Measurements from ENCODE around the gene FNDC4. TPM values are rescaled to one million over a fixed set of nuclear protein-coding genes. Genes with fewer than 3 reads are reported as not detected.
A peak's percentile ranks its signal among the peaks of the same experiment; 100 is the strongest.

Gene FNDC4
- total and polyA plus RNA-seq, 4 experiments from 2014 or later = 0.11 TPM; not detected in 3

DNA sequence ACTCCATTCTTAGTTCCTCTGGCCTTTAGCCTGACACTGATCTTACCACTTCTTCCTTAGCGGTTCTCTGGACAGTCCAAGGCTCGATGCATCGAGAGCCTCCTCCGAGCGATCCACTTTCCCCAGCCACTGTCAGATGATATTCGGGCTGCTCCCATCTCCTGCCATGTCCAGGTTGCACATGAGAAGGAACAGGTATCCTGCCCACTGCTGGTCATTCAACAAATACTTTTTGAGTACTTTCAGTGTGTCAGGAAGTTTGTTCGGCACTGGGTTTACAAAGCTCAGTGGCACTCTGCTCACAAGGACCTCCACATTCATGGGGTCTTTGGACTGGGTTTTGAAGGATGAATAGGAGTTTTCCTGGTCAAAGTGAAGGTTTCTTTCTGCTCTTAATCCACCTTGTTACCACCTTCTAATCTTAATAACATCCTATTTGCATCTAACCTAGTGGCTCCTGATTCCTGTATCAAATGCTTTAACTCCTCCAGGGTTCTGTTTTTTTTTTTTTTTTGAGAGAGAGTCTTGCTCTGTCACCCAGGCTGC lies 27.5 kb upstream of the FNDC4 start:
- Histone ChIP-seq H3K27me3 (ENCODE audit: insufficient read depth, low read length) (peaks cover 3% of the 10 kb centered on the region), H3K9me3 (ENCODE audit: control insufficient read depth in 1 of 2, low read length in 2 of 2) (no peaks in the 10 kb centered on the region), H3K4me3 (ENCODE audit: low read length in 2 of 2) (no peak overlapping the region), H3K36me3 (ENCODE audit: insufficient read depth, low read length) (no peaks in the 10 kb centered on the region), H3K27ac (ENCODE audit: low read depth, low read length) (no peak overlapping the region), H3K4me1 (ENCODE audit: insufficient read depth, low read length) (no peaks in the 10 kb centered on the region)
- intact Hi-C loops (cut with micrococcal nuclease) = no loop called here
- no peaks in the 10 kb centered on the region for H3K36me3 Mint-ChIP-seq
- peaks cover 22 to 30% of the 10 kb centered on the region in 2 donors for H3K27me3 Mint-ChIP-seq
- H3K4me3 Mint-ChIP-seq = no peak overlapping the region
- no peak overlapping the region for H3K27ac Mint-ChIP-seq
- H3K9me3 Mint-ChIP-seq = no peaks in the 10 kb centered on the region
- no peak for DNase-seq
- POLR2A ChIA-PET (ENCODE audit: partially characterized antibody) = no interaction called here
- no peaks in the 10 kb centered on the region for H3K4me1 Mint-ChIP-seq
- CTCF ChIA-PET (ENCODE audit: partially characterized antibody) = no interaction called here

DNA sequence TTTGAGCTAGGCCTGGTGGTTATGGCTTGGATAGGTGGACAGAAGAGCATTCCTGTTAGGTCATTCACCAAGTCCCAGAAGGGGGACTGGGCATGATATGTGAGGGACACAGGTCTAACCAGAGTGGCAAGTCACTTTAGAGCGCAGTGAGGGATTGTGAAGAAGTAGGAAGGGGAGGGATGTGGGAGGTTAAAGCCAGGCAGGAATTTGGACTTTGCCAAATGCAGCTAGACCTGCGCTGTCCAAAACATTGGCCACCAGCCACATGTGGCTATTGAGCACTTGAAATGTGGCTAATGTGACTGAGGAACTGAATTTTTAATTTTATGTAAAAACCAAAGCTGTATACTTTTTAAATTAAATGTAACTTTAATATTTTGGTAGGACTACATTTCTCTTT lies 25.3 kb upstream of the FNDC4 start:
- no peaks in the 10 kb centered on the region for H3K4me1 Mint-ChIP-seq
- H3K27ac Mint-ChIP-seq = no peak overlapping the region
- Histone ChIP-seq H3K27me3 (ENCODE audit: insufficient read depth, low read length) (peaks cover 3% of the 10 kb centered on the region), H3K27ac (ENCODE audit: low read depth, low read length) (no peak overlapping the region), H3K9me3 (ENCODE audit: control insufficient read depth in 1 of 2, low read length in 2 of 2) (no peaks in the 10 kb centered on the region), H3K36me3 (ENCODE audit: insufficient read depth, low read length) (no peaks in the 10 kb centered on the region), H3K4me1 (ENCODE audit: insufficient read depth, low read length) (no peaks in the 10 kb centered on the region), H3K4me3 (ENCODE audit: low read length in 2 of 2) (no peak overlapping the region)
- H3K4me3 Mint-ChIP-seq = no peak overlapping the region
- CTCF ChIA-PET (ENCODE audit: partially characterized antibody) = no interaction called here
- intact Hi-C loops (cut with micrococcal nuclease) = no loop called here
- DNase-seq = no peak
- H3K9me3 Mint-ChIP-seq = no peaks in the 10 kb centered on the region
- H3K27me3 Mint-ChIP-seq = peaks cover 19 to 25% of the 10 kb centered on the region in 2 donors
- POLR2A ChIA-PET (ENCODE audit: partially characterized antibody) = no interaction called here
- H3K36me3 Mint-ChIP-seq = no peaks in the 10 kb centered on the region

DNA sequence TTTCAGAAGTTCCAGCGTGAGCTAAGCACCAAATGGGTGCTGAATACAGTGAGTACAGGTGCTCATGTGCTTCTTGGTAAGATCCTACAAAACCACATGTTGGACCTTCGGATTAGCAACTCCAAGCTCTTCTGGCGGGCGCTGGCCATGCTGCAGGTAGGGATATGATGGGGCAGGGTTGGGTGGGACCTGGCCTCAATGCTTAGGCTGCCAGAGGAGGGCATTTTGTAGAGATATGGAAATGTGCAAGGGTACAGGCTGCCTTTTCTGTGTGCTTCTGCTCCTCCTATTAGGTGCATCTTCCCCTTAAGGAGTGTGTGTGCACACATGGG lies 23.7 kb upstream of the FNDC4 start:
- Mint-ChIP-seq H3K27me3 (peaks cover 17 to 19% of the 10 kb centered on the region in 2 donors), H3K4me1 (no peaks in the 10 kb centered on the region), H3K4me3 (no peak overlapping the region), H3K36me3 (no peaks in the 10 kb centered on the region), H3K9me3 (no peaks in the 10 kb centered on the region), H3K27ac (no peak overlapping the region)
- H3K27ac ChIP-seq (ENCODE audit: low read depth, low read length) = no peak overlapping the region
- no peak overlapping the region for H3K4me3 ChIP-seq (ENCODE audit: low read length in 2 of 2)
- POLR2A ChIA-PET (ENCODE audit: partially characterized antibody) = no interaction called here
- H3K36me3 ChIP-seq (ENCODE audit: insufficient read depth, low read length) = no peaks in the 10 kb centered on the region
- no peaks in the 10 kb centered on the region for H3K9me3 ChIP-seq (ENCODE audit: control insufficient read depth in 1 of 2, low read length in 2 of 2)
- CTCF ChIA-PET (ENCODE audit: partially characterized antibody) = no interaction called here
- DNase-seq = no peak
- H3K27me3 ChIP-seq (ENCODE audit: insufficient read depth, low read length) = peaks cover 3% of the 10 kb centered on the region
- intact Hi-C loops (cut with micrococcal nuclease) = no loop called here
- no peaks in the 10 kb centered on the region for H3K4me1 ChIP-seq (ENCODE audit: insufficient read depth, low read length)

DNA sequence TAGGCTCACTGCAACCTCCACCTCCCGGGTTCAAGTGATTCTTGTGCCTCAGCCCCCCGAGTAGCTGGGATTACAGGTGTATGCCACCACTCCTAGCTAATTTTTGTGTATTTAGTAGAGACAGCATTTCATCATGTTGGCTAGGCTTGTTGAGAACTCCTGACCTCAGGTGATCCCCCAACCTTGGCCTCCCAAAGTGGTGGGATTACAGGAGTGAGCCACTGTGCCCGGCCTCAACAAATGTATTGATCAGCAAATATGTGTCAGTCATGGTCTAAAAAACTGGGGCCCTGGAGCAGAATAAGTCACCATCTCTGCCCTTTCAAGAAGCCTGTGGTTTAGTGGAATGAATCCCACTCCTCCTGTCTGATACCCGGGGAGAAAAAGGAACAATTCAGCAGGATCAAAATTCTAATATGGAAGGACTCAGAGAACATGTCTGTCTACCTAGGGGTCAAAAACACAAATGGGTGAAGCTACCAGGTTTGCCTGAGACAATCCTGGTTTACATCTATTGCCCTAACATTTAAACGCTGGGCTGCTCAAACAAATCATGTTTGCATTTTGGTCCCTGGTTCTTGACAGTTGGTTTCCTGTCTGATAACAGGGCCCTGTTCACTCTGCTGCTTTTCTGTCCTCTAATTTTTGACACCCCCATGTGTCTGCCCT lies 23.2 kb upstream of the FNDC4 start:
- no peak overlapping the region for H3K4me3 Mint-ChIP-seq
- intact Hi-C loops (cut with micrococcal nuclease) = no loop called here
- Histone ChIP-seq H3K27me3 (ENCODE audit: insufficient read depth, low read length) (peaks cover 3% of the 10 kb centered on the region), H3K9me3 (ENCODE audit: control insufficient read depth in 1 of 2, low read length in 2 of 2) (no peaks in the 10 kb centered on the region), H3K27ac (ENCODE audit: low read depth, low read length) (no peak overlapping the region), H3K4me1 (ENCODE audit: insufficient read depth, low read length) (no peaks in the 10 kb centered on the region), H3K36me3 (ENCODE audit: insufficient read depth, low read length) (no peaks in the 10 kb centered on the region), H3K4me3 (ENCODE audit: low read length in 2 of 2) (no peak overlapping the region)
- ChIA-PET CTCF (ENCODE audit: partially characterized antibody) (no interaction called here), POLR2A (ENCODE audit: partially characterized antibody) (no interaction called here)
- H3K4me1 Mint-ChIP-seq = no peaks in the 10 kb centered on the region
- DNase-seq = no peak
- no peaks in the 10 kb centered on the region for H3K9me3 Mint-ChIP-seq
- no peak overlapping the region for H3K27ac Mint-ChIP-seq
- H3K36me3 Mint-ChIP-seq = no peaks in the 10 kb centered on the region
- H3K27me3 Mint-ChIP-seq = peaks cover 16 to 19% of the 10 kb centered on the region in 2 donors

DNA sequence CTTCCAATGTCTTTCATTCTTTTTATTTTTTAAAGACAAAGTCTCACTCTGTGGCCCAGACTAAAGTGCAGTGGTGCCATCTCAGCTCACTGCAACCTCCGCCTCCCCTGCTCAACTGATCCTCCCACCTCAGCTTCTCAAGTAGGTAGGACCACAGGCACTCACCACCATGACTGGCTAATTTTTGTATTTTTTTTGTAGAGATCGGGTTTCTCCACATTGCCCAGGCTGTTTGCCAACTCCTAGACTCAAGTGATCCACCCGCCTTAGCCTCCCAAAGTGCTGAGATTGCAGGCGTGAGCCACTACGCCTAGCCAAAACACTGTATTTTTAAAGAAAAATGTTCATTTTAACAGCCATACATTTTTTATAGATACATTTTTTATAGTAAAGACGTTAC lies 14.3 kb upstream of the FNDC4 start:
- CTCF ChIA-PET (ENCODE audit: partially characterized antibody) = no interaction called here
- POLR2A ChIA-PET (ENCODE audit: partially characterized antibody) = no interaction called here

DNA sequence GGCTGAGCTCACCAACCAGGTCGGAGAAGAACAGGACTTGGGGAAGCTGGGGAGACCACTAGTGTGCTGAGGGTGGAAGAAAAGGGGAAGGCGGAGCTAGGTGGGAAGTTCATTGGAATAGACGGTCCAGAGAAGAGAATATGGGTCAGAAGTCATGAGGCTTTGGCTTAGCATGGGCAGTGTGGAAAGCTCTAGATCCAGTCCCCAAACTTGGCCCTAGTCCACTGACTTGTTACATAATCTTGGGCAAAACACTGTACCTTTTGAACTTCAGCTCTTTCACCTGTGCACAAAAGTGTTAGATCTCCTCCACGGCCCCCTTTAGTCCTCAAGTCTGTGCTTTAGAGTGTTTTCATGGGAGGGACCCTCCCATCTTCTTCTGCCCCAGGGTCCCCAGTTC lies 12.3 kb upstream of the FNDC4 start:
- Histone ChIP-seq H3K27ac (ENCODE audit: low read depth, low read length) (no peak overlapping the region), H3K4me3 (ENCODE audit: low read length in 2 of 2) (no peak overlapping the region), H3K27me3 (ENCODE audit: insufficient read depth, low read length) (no peaks in the 10 kb centered on the region), H3K36me3 (ENCODE audit: insufficient read depth, low read length) (no peaks in the 10 kb centered on the region), H3K9me3 (ENCODE audit: control insufficient read depth in 1 of 2, low read length in 2 of 2) (no peaks in the 10 kb centered on the region), H3K4me1 (ENCODE audit: insufficient read depth, low read length) (no peaks in the 10 kb centered on the region)
- no peak overlapping the region for H3K4me3 Mint-ChIP-seq
- H3K27ac Mint-ChIP-seq = no peak overlapping the region
- CTCF ChIA-PET (ENCODE audit: partially characterized antibody) = no interaction called here
- H3K4me1 Mint-ChIP-seq = no peaks in the 10 kb centered on the region
- DNase-seq = no peak
- H3K27me3 Mint-ChIP-seq = no peaks in the 10 kb centered on the region
- POLR2A ChIA-PET (ENCODE audit: partially characterized antibody) = no interaction called here
- intact Hi-C loops (cut with micrococcal nuclease) = no loop called here
- H3K36me3 Mint-ChIP-seq = no peaks in the 10 kb centered on the region
- H3K9me3 Mint-ChIP-seq = no peaks in the 10 kb centered on the region

More for the DNA sequence above, 14.3 kb upstream of the FNDC4 start:
- H3K9me3 Mint-ChIP-seq = no peaks in the 10 kb centered on the region
- Histone ChIP-seq H3K27me3 (ENCODE audit: insufficient read depth, low read length) (no peaks in the 10 kb centered on the region), H3K4me3 (ENCODE audit: low read length in 2 of 2) (no peak overlapping the region), H3K27ac (ENCODE audit: low read depth, low read length) (no peak overlapping the region), H3K9me3 (ENCODE audit: control insufficient read depth in 1 of 2, low read length in 2 of 2) (no peaks in the 10 kb centered on the region), H3K4me1 (ENCODE audit: insufficient read depth, low read length) (no peaks in the 10 kb centered on the region), H3K36me3 (ENCODE audit: insufficient read depth, low read length) (no peaks in the 10 kb centered on the region)
- H3K4me3 Mint-ChIP-seq = no peak overlapping the region
- intact Hi-C loops (cut with micrococcal nuclease) = no loop called here
- DNase-seq = no peak
- no peaks in the 10 kb centered on the region for H3K36me3 Mint-ChIP-seq
- peaks cover 0 to 1% of the 10 kb centered on the region in 2 donors for H3K27me3 Mint-ChIP-seq
- no peak overlapping the region for H3K27ac Mint-ChIP-seq
- H3K4me1 Mint-ChIP-seq = no peaks in the 10 kb centered on the region

DNA sequence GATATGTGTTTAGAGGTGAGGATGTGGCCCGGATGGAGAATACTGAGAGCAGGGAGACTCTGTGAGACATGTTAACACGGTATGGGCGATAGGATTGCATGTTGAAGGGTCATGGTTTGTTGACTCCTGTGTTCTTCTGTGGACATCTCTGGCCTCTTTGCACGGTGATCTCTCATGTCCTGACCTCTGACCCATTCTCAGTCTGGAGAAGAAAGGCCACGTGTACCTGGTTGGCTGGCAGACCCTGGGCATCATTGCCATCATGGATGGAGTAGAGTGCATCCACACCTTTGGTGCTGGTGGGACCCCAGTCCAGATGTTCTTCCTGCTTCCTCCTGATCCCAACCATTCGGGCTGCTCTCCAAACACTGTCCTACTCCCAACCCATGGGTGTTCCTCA lies 11.6 kb upstream of the FNDC4 start:
- POLR2A ChIA-PET (ENCODE audit: partially characterized antibody) = no interaction called here
- no peak overlapping the region for H3K4me3 Mint-ChIP-seq

DNA sequence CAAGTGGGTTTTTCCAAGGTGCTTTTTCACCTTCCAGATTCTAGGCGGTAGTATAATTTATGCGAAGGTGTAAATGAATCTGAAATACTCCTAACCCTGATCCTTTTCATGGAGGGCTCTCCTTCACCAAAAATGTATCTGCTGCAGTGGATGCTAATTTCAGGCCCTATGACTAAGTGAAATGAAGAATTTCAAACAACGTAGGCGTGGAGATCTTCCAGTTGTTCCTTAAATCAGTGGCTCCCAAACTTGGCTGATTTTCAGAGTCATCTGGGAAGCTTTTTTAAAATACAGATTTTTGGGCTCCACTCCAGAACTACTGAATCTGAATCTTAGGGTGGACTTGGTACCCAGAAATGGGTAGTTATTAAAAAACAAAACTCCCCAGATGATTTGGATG lies 7.1 kb upstream of the FNDC4 start:
- Histone ChIP-seq H3K36me3 (ENCODE audit: insufficient read depth, low read length) (no peaks in the 10 kb centered on the region), H3K27ac (ENCODE audit: low read depth, low read length) (no peak overlapping the region), H3K9me3 (ENCODE audit: control insufficient read depth in 1 of 2, low read length in 2 of 2) (no peaks in the 10 kb centered on the region), H3K4me3 (ENCODE audit: low read length in 2 of 2) (no peak overlapping the region), H3K27me3 (ENCODE audit: insufficient read depth, low read length) (peaks cover 3% of the 10 kb centered on the region), H3K4me1 (ENCODE audit: insufficient read depth, low read length) (no peaks in the 10 kb centered on the region)
- no peaks in the 10 kb centered on the region for H3K4me1 Mint-ChIP-seq
- intact Hi-C loops (cut with micrococcal nuclease) = no loop called here
- ChIA-PET CTCF (ENCODE audit: partially characterized antibody) (no interaction called here), POLR2A (ENCODE audit: partially characterized antibody) (no interaction called here)
- no peak overlapping the region for H3K4me3 Mint-ChIP-seq
- H3K27ac Mint-ChIP-seq = no peak overlapping the region
- H3K36me3 Mint-ChIP-seq = no peaks in the 10 kb centered on the region
- DNase-seq = no peak
- H3K27me3 Mint-ChIP-seq = peaks cover 14% of the 10 kb centered on the region in 2 donors
- no peaks in the 10 kb centered on the region for H3K9me3 Mint-ChIP-seq

More for the DNA sequence above, 11.6 kb upstream of the FNDC4 start:
- Histone ChIP-seq H3K36me3 (ENCODE audit: insufficient read depth, low read length) (no peaks in the 10 kb centered on the region), H3K27me3 (ENCODE audit: insufficient read depth, low read length) (no peaks in the 10 kb centered on the region), H3K4me3 (ENCODE audit: low read length in 2 of 2) (no peak overlapping the region), H3K27ac (ENCODE audit: low read depth, low read length) (no peak overlapping the region), H3K9me3 (ENCODE audit: control insufficient read depth in 1 of 2, low read length in 2 of 2) (no peaks in the 10 kb centered on the region), H3K4me1 (ENCODE audit: insufficient read depth, low read length) (no peaks in the 10 kb centered on the region)
- no peaks in the 10 kb centered on the region for H3K4me1 Mint-ChIP-seq
- DNase-seq = no peak
- H3K36me3 Mint-ChIP-seq = no peaks in the 10 kb centered on the region
- CTCF ChIA-PET (ENCODE audit: partially characterized antibody) = no interaction called here
- no peaks in the 10 kb centered on the region for H3K27me3 Mint-ChIP-seq
- no peaks in the 10 kb centered on the region for H3K9me3 Mint-ChIP-seq
- peak overlapping the region in 1 of 7 donors; percentile 36 for H3K27ac Mint-ChIP-seq
- intact Hi-C loops (cut with micrococcal nuclease) = no loop called here
